ENCODE results near the gene STK39.

The STK39 gene

GRCh38 chr2:168239281-168239680, 8.1 kb downstream of the STK39 start:
- Histone ChIP-seq H4K12ac (ENCODE audit: low read depth, low read length) (no peak overlapping the region), H2AFZ (ENCODE audit: insufficient read depth, low read length, poor library complexity) (no peak overlapping the region), H3K27ac (ENCODE audit: low read depth, low read length) (no peak overlapping the region), H3K4ac (ENCODE audit: low read depth, low read length) (no peak overlapping the region), H2BK12ac (ENCODE audit: low read length) (no peak overlapping the region), H2BK5ac (ENCODE audit: low read depth, low read length, poor library complexity) (no peak overlapping the region), H3K9me3 (ENCODE audit: insufficient read depth, low read depth, low read length) (no peaks in the 10 kb centered on the region), H3K18ac (ENCODE audit: low read length) (no peak overlapping the region), H4K8ac (ENCODE audit: low read depth, low read length) (no peak overlapping the region), H3K4me2 (ENCODE audit: low read length) (no peak overlapping the region), H3K79me2 (ENCODE audit: control insufficient read depth, insufficient read depth, low read length, poor library complexity) (no peaks in the 10 kb centered on the region), H3K14ac (ENCODE audit: low read length) (no peak overlapping the region), H3K4me3 (ENCODE audit: low read depth, low read length) (no peak overlapping the region), H3K79me1 (ENCODE audit: low read length) (no peaks in the 10 kb centered on the region), H3K4me1 (ENCODE audit: control insufficient read depth in 1 of 2, insufficient read depth in 2 of 2, low read length in 2 of 2) (no peaks in the 10 kb centered on the region), H2AK5ac (ENCODE audit: low read length) (no peak overlapping the region), H4K91ac (ENCODE audit: low read depth, low read length) (no peak overlapping the region), H2BK120ac (ENCODE audit: insufficient read depth, low read length, poor library complexity) (no peak overlapping the region), H3K36me3 (ENCODE audit: control insufficient read depth in 1 of 2, insufficient read depth in 2 of 2, low read length in 2 of 2) (no peaks in the 10 kb centered on the region), H3K9ac (ENCODE audit: low read length) (no peak overlapping the region), H3K23ac (ENCODE audit: low read length) (no peak overlapping the region), H3K27me3 (ENCODE audit: insufficient read depth, low read length) (no peaks in the 10 kb centered on the region)
- WGBS (ENCODE audit: extremely low coverage, insufficient coverage, insufficient read length): no CpG with 5 or more reads among the region's 5 CpGs
- no peak for DNase-seq

- no peaks in the 10 kb centered on the region for H3K4me1 ChIP-seq (ENCODE audit: control insufficient read depth in 1 of 2, insufficient read depth in 2 of 2, low read length in 2 of 2)
- H2AK5ac ChIP-seq (ENCODE audit: low read length): no peak overlapping the region
- H2AFZ ChIP-seq (ENCODE audit: insufficient read depth, low read length, poor library complexity): no peak overlapping the region
- H3K4ac ChIP-seq (ENCODE audit: low read depth, low read length): no peak overlapping the region
- H2BK5ac ChIP-seq (ENCODE audit: low read depth, low read length, poor library complexity): no peak overlapping the region
- H3K27ac ChIP-seq (ENCODE audit: low read depth, low read length): no peak overlapping the region
- no peak overlapping the region for H2BK120ac ChIP-seq (ENCODE audit: insufficient read depth, low read length, poor library complexity)
- H3K23ac ChIP-seq (ENCODE audit: low read length): no peak overlapping the region
- WGBS (ENCODE audit: extremely low coverage, insufficient coverage, insufficient read length): no CpG with 5 or more reads among the region's 1 CpG
- no peak overlapping the region for H3K14ac ChIP-seq (ENCODE audit: low read length)
- H3K9ac ChIP-seq (ENCODE audit: low read length): no peak overlapping the region
- H3K79me1 ChIP-seq (ENCODE audit: low read length): no peaks in the 10 kb centered on the region
- no peaks in the 10 kb centered on the region for H3K36me3 ChIP-seq (ENCODE audit: control insufficient read depth in 1 of 2, insufficient read depth in 2 of 2, low read length in 2 of 2)
- no peak overlapping the region for H3K18ac ChIP-seq (ENCODE audit: low read length)
- H3K27me3 ChIP-seq (ENCODE audit: insufficient read depth, low read length): no peaks in the 10 kb centered on the region
- H4K12ac ChIP-seq (ENCODE audit: low read depth, low read length): no peak overlapping the region
- DNase-seq: no peak
- no peaks in the 10 kb centered on the region for H3K79me2 ChIP-seq (ENCODE audit: control insufficient read depth, insufficient read depth, low read length, poor library complexity)
- H4K8ac ChIP-seq (ENCODE audit: low read depth, low read length): no peak overlapping the region
- H3K9me3 ChIP-seq (ENCODE audit: insufficient read depth, low read depth, low read length): no peaks in the 10 kb centered on the region
- H4K91ac ChIP-seq (ENCODE audit: low read depth, low read length): no peak overlapping the region
- no peak overlapping the region for H2BK12ac ChIP-seq (ENCODE audit: low read length)
- H3K4me3 ChIP-seq (ENCODE audit: low read depth, low read length): no peak overlapping the region
- no peak overlapping the region for H3K4me2 ChIP-seq (ENCODE audit: low read length)
Observed at GRCh38 chr2:168237741-168238140, 9.7 kb downstream of the STK39 start.

- Histone ChIP-seq H3K79me2 (ENCODE audit: control insufficient read depth, insufficient read depth, low read length, poor library complexity) (no peaks in the 10 kb centered on the region), H3K4me2 (ENCODE audit: low read length) (no peak overlapping the region), H3K4ac (ENCODE audit: low read depth, low read length) (no peak overlapping the region), H3K36me3 (ENCODE audit: control insufficient read depth in 1 of 2, insufficient read depth in 2 of 2, low read length in 2 of 2) (no peaks in the 10 kb centered on the region), H2BK5ac (ENCODE audit: low read depth, low read length, poor library complexity) (no peak overlapping the region), H3K14ac (ENCODE audit: low read length) (no peak overlapping the region), H3K27me3 (ENCODE audit: insufficient read depth, low read length) (no peaks in the 10 kb centered on the region), H3K9me3 (ENCODE audit: insufficient read depth, low read depth, low read length) (no peaks in the 10 kb centered on the region), H3K18ac (ENCODE audit: low read length) (no peak overlapping the region), H3K4me1 (ENCODE audit: control insufficient read depth in 1 of 2, insufficient read depth in 2 of 2, low read length in 2 of 2) (no peaks in the 10 kb centered on the region), H3K27ac (ENCODE audit: low read depth, low read length) (no peak overlapping the region), H3K9ac (ENCODE audit: low read length) (no peak overlapping the region), H2AFZ (ENCODE audit: insufficient read depth, low read length, poor library complexity) (no peak overlapping the region), H2BK12ac (ENCODE audit: low read length) (no peak overlapping the region), H4K8ac (ENCODE audit: low read depth, low read length) (no peak overlapping the region), H3K4me3 (ENCODE audit: low read depth, low read length) (no peak overlapping the region), H4K91ac (ENCODE audit: low read depth, low read length) (no peak overlapping the region), H3K79me1 (ENCODE audit: low read length) (no peaks in the 10 kb centered on the region), H4K12ac (ENCODE audit: low read depth, low read length) (no peak overlapping the region), H3K23ac (ENCODE audit: low read length) (no peak overlapping the region), H2BK120ac (ENCODE audit: insufficient read depth, low read length, poor library complexity) (no peak overlapping the region), H2AK5ac (ENCODE audit: low read length) (no peak overlapping the region)
- WGBS (ENCODE audit: extremely low coverage, insufficient coverage, insufficient read length): 100% methylated on average over 1 of the region's 2 CpGs
- no peak for DNase-seq
Observed at GRCh38 chr2:168234407-168235085, 12.8 kb downstream of the STK39 start.

GRCh38 chr2:168233726-168234406, 13.5 kb downstream of the STK39 start:
- Histone ChIP-seq H3K14ac (ENCODE audit: low read length) (no peak overlapping the region), H3K4me2 (ENCODE audit: low read length) (no peak overlapping the region)

More at GRCh38 chr2:168233726-168234406, 13.5 kb downstream of the STK39 start:
- H3K9ac ChIP-seq (ENCODE audit: low read length): no peak overlapping the region
- H2BK120ac ChIP-seq (ENCODE audit: insufficient read depth, low read length, poor library complexity): no peak overlapping the region
- no peak overlapping the region for H3K4ac ChIP-seq (ENCODE audit: low read depth, low read length)
- H3K9me3 ChIP-seq (ENCODE audit: insufficient read depth, low read depth, low read length): no peaks in the 10 kb centered on the region
- no peak overlapping the region for H3K23ac ChIP-seq (ENCODE audit: low read length)
- H2AK5ac ChIP-seq (ENCODE audit: low read length): no peak overlapping the region
- no peaks in the 10 kb centered on the region for H3K4me1 ChIP-seq (ENCODE audit: control insufficient read depth in 1 of 2, insufficient read depth in 2 of 2, low read length in 2 of 2)
- H3K27ac ChIP-seq (ENCODE audit: low read depth, low read length): no peak overlapping the region
- H4K8ac ChIP-seq (ENCODE audit: low read depth, low read length): no peak overlapping the region
- H3K18ac ChIP-seq (ENCODE audit: low read length): no peak overlapping the region
- H3K79me2 ChIP-seq (ENCODE audit: control insufficient read depth, insufficient read depth, low read length, poor library complexity): no peaks in the 10 kb centered on the region
- H4K12ac ChIP-seq (ENCODE audit: low read depth, low read length): no peak overlapping the region
- H2AFZ ChIP-seq (ENCODE audit: insufficient read depth, low read length, poor library complexity): no peak overlapping the region
- H4K91ac ChIP-seq (ENCODE audit: low read depth, low read length): no peak overlapping the region
- no peaks in the 10 kb centered on the region for H3K79me1 ChIP-seq (ENCODE audit: low read length)
- no peak overlapping the region for H2BK5ac ChIP-seq (ENCODE audit: low read depth, low read length, poor library complexity)
- no peaks in the 10 kb centered on the region for H3K36me3 ChIP-seq (ENCODE audit: control insufficient read depth in 1 of 2, insufficient read depth in 2 of 2, low read length in 2 of 2)
- DNase-seq: no peak
- WGBS (ENCODE audit: extremely low coverage, insufficient coverage, insufficient read length): no CpG with 5 or more reads among the region's 5 CpGs
- H3K27me3 ChIP-seq (ENCODE audit: insufficient read depth, low read length): no peaks in the 10 kb centered on the region
- H2BK12ac ChIP-seq (ENCODE audit: low read length): no peak overlapping the region
- H3K4me3 ChIP-seq (ENCODE audit: low read depth, low read length): no peak overlapping the region

Data from trophoblast cell (in vitro differentiated cells and primary cell).